Cerebellar cortex (tissue), 1 donor: Measurements from ENCODE around the gene RGS5.

Experiments
- DNase-seq: peaks from one replicate; pipeline ENCODE4 v3.0.0-alpha.2; 2015; ENCODE audit warnings: low spot score

The RGS5 gene

DNA sequence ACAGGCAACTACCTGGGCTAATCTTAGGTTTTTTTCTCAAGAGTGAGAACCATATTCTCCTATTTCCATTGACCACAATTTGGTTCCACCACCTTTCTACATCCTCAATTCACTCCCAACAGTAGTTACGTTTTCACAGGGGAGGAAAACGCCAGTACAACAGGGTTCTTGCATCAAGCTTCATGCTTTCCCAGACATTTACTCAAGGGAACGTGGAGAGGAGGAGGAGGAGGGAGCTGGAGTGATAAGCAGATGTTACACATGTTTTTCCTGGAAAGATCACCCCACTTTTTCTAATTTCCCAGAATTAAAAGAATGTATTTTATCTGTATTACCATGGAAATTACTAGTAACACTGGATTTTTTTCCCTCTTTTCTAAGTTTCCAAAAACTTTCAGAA, 58.3 kb downstream of the RGS5 start:
- no peak for DNase-seq

DNA sequence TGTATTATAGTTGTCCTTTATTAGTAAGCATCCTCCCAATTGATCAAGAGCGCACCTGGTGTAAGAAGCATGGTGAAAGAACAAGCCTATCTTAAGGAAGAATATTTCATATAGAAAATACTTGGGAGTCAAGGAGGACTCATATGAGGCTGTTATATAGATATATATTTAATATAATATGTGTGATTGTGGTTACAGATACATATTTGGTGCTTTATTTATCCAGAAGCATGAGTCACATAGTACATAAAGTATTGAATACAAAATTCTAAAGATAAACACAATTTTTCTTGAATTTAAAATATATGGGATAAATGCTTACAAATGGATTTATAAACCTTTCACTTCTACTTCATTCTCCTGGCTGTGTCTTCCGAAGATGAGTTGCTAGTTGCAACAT, 60.6 kb downstream of the RGS5 start:
- DNase-seq, result no peak

DNA sequence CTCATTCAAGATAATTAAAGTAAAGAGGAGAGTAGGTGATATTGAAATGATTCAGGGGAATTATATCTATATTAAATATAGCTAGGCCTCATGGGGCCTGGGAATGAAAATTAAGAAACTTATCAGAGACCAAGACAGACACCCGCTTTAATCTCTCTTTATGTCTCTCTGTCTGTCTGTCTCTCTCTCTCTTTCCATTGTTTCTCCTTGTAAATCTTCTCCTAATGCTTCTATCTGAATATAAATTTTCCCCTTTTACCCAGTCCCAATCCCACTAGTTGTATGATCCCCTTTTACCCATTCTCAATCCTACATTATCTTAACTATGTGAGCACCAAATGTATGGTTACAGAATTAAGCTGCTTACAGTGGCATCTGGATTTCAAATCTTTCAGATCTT, 61.2 kb downstream of the RGS5 start:
- no peak for DNase-seq

DNA sequence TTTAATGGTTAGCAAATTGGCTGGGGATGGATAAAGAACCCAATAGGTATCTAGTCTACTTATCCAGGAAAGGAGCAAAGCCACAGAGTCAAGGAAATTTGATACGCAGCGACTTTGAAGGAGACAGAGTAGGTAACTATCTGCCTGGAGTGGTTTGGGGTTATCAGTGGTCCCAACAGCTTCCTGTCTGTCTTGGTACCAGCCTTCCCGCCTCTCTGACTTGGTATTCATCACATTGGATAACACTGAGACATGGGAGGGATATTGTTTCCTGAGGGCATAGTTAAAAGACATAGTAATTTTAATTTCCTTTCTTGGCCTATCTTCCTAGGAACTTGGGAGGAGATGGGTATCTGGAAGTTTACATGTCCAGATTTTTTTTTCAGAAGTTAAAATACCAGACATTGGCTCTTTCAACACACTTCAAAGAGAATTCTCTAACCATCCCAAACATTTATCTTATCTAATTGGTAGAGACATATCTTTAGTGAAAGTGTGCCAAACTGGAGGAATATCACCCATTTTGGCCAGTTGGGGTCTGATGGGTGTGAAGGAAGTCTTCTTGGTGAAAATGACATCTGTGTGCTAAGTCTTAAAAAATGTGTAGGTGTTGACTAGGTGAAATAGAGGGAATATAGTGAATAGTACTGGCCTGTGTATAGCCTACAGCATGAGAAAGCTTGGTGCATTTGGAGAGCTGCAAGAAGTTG, 65.0 kb downstream of the RGS5 start:
- no peak for DNase-seq

DNA sequence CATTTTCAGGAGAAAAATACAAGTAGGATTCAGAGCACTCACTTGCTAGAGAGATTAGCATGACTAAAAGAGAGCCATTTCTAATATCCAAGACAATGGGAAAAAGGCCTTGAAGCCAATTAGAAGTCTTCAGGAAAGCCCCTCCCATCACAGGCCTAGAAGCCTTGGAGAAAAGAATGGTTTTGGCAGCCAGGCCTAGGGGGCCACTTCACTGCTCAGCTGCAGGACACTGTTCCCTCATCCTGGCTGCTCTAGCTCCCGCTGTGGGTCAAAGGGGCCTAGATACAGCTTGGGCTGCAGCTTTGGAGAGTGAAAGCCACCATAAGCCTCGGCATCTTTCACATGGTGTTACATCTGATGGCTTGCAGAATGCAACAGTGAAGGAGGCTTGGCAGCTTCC, 70.7 kb downstream of the RGS5 start:
- DNase-seq, result no peak

DNA sequence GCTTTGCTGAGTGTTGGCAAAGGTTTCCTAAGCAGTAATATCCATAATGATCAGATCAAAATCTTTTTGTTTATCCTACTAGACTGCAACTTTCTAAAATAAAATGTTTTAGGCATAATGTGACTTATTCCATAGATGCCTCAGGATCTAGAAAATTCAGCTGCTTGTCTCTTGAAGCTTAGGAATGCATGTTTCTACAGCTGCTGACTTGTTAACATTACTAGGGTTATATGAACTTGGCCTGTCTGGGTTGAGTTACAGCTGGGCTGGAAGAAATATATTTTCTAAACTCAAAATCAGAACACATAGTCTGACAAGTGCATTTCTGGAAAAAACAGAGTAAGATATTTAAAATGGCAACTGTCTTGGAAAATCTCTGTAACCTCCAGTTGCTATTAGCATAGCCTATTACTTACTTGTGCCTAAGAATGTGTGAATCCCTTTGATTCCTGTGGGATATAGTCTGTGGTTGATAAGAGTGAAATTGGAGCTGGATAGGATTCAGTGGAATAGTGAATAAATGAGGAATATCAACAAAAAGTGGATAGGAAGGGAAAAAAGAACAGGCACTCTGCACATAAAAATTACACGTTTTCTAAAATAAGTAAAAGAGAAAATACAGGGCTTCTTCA, 72.4 kb downstream of the RGS5 start:
- DNase-seq, result no peak

DNA sequence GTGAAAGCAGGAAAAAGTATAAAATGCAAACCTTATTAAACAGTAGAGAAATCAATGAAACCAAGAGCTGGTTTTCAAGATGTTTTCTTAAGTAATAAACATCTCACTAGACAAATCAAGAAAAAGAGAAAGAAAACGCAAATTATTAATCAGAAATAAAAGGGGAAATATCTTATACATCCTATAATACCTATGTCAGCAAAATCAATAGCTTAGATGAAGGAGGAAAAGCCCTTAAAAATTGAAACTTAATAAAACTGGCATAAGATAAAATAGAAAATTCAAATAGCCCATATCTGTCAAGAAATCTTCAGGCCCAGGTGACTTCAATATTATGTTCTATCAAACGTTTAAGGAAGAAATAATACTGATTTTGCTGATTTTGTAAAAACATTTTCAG, 74.4 kb downstream of the RGS5 start:
- no peak for DNase-seq

DNA sequence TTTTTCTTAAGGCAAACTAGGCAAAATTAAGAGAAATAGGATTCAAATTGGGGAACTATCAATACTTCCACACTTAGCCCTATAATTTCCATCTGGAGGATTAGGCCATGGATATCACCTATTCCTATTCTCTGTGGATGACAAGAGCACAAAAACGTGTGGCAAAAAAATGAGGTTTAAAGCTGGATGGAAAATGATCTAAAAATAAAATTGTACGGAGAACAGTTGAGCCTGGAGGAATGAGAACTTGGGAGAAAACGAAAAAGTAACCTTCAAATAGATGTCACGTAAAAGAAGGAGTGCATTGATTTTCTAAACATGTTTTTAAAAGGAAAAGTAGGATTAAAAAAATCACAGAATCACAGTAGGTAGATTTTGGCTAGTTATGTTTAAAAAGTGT, 77.9 kb downstream of the RGS5 start:
- DNase-seq, result no peak

DNA sequence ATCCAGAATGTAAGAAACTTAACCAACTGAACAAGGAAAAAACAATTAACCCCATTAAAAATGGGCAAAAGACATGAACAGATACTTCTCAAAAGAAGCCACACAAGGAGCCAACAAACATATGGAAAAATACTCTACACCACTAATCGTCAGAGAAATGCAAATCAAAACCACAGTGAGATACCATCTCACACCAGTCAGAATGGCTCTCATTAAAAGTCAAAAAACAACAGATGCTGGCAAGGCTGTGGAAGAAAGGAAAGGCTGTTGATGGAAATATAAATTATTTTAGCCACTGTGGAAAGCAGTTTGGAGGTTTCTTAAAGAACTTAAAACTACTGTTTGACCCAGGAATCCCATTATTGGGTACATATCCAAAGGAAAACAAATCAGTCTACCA, 82.3 kb downstream of the RGS5 start:
- DNase-seq, result no peak

DNA sequence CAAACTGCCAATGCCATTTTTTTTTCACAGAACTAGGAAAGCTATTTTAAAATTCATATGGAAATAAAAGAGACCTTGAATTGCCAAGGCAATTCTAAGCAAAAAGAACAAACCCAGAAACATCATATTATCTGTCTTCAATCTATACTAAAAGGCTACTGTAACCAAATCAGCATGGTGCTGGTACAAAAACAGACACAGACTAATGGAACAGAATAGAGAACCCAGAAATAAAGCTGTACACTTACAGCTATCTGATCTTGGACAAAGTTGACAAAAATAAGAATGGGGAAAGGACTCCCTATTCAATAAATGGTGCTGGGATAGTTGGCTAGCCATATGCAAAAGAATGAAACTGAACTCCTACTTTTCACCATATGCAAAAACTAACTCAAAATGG, 83.0 kb downstream of the RGS5 start:
- no peak for DNase-seq

DNA sequence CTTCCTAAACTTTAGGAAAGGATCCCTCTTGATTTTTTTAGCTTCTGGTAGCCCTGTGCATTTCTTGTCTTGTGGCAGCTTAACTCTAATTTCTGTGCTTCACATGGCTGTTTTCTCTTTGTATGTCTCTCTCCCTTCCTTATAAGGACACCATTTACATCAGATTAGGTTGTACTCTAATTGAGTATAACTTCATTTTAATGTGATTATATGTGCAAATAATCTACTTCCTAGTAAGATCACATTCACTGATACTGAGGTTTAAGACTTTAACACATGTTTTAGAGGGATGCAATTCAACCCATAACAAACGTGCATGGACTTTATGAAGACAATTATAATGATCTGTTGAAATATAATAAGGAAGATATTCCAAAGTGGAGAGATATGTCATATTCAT, 86.8 kb downstream of the RGS5 start:
- DNase-seq, result no peak

DNA sequence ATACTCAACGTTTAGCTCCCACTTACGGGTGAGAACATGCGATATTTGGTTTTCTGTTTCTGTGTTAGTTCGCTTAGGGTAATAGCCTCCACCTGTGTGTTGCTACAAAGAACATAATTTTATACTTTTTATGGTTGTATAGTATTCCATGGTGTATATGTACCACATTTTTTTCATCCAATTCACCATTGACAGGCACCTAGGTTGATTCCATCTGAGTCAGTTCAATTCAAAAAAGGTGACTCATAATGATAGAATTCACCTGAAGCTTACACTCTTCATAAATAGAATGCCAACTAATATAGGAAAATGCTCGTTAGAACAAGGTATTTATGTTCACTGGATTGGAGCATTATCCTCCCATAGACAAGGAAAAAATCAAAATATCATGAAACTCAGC, 95.1 kb downstream of the RGS5 start:
- no peak for DNase-seq

DNA sequence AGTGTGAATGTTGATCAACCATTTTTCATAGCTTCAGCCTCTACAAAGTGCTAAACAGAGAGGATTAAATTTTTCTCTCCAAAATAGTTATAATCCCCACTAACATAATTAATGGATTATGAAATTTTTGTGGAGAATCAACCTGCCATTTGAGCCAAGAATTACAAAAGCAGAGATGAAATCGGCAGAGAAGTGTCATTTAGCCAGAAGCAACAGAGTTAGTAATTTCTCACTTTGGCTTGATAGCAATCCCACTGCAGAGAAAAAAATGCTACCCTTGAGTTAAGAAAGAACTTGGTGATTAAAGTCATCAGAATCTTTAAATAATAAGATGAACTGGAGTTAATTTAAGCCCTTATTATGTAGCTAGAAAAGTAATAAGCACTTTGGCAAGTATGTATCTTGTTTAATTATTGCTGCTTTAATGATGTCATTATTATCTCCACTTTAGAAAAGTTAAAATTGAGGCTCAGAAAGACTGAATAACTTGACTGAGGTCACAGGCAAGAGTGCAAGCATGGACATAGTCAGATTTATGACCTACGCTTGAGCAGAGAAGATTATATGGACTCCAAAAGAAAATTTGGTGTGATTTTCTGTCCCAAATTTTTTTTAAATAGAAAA, 96.2 kb downstream of the RGS5 start:
- DNase-seq, result no peak

DNA sequence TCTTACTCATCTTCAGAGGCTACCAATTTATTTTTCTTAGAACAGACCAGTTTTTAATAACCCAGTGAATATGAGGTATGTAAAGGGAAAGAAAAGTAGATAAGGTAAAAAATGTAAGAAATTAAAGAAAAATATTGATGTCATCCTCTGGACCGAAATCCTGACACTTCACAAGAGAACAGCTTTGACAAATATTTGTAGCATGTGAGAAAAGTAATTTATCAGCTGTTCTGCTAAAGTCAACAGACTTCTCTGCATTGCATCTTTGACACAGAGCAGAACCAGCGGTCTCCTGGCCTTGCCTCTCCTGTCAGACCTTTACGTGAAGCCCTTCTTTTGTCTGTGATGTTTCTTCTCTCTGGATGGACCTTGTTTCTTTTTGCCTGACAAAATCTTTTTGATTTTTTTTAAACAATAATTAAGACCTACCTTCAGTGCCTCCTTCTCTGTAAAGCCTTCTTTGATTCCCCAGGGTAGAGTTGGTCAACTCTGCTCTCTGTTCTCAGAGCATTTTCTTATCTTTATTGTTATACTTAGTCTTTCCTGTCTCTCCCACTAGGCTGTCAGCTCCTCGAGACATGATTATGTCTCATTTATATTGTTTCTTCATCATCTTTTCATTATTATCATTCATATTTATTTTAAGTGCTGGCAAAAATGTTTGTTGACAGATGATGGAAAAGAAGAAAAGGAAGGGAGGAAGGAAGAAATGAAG, 98.2 kb downstream of the RGS5 start:
- no peak for DNase-seq

DNA sequence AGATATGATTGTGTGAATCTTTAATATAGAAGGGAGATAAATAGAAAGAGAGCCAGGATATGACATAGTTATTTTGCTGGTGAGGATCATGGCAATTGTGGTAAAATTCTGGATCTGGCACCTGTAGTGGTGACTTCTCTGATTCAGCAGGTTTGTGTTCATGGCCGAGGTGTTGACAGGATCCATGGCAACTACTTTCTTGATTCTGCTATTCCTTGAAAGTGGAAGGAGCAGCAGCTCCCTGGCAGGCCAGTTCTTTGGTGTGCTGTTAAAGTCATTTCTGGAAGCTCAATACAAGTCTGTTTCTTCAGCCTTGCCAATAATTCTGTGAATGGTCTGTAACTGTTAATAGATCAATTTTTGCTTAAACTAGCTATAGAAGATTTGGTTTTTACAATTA, 100.1 kb downstream of the RGS5 start:
- DNase-seq, result no peak

DNA sequence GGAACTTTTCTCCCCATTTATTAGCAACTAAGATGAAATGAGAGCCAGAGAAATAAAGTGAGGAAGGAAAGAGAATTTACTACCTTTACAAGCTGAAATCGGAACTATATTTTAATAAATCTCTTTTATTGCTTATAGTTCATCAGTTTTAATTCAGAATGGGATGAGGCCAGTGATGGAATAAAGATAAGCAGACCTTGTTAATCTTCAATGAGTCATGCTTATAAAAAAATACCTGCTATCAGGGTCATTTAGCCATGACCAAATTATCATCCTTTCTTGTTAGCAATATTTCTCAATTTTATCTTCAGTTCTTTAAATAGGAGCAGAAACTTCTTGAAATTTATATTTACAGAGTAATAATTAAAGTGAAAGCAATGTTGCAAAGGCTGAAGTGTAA, 107.5 kb downstream of the RGS5 start:
- DNase-seq, result no peak

DNA sequence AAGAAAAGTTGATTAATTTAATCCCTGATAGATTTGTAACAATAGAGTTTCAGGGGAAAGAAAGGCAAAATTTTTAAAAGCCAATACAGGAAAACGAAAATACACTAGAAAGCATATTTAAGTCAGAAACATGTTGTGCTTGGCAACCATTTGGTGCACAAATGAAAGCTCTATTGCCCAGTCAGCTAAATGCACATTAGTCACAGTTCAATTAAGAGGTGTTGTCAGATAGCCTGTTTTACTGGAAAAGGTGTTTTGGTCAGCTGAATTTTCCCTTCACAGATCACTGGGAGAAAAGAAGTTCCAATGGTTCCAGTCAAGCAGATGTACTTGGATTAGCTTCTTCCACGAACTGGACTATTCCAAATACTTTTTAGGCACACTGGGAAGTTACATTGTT, 108.1 kb downstream of the RGS5 start:
- DNase-seq, result peak; percentile 6

DNA sequence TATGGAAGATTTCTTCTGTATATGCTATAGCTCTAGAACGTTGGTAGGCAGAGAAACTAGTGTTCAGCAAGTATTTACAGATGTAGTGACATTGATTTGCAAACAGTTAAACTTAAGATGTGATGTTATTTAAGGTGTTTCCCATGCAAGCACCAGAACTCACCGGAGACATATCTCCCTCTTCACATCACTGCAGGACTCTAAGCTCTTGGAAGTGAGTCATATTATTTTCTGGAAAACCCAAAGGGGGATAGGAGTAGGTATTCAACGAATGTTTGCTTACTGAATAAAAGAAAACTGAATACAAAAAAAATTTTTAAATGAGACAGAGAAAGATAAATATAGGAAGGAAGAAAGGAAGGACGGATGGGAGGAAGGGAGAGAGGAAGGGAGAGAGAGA, 108.5 kb downstream of the RGS5 start:
- no peak for DNase-seq

DNA sequence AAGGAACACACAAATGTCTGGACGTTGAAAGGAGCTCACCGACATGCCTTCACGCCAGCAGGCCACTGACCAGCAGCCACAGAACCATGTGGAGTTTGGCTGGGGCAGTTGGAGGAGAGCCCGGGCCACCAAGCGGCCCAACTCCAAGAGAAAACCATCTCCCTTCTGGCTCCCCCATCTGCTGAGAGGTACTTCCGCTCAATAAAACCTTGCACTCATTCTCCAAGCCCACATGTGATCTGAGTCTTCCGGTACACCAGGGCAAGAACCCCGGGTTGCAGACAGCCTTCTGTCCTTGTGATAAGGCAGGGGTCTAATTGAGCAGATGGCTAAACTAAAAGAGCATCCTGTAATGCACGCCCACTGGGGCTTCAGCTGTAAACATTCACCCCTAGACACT, 109.1 kb downstream of the RGS5 start:
- no peak for DNase-seq

DNA sequence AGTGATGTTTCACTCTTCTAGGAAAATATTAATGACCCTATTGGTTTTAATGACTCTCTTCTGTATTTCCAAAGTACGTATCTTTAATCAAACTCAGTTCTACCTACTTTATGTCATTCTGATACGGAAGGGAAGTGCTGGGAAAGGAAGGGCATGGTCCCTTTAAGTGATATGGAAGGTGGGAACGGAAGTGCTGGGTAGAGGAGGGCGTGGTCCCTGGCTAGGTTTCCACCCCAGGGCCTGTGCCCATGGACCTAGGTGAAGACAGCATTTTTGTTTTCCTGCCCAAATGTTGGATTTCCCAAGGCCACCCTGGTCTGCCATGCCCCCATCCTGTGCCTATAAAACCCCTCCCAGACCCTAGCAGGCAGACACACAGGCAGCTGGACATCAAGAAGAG, 109.5 kb downstream of the RGS5 start:
- no peak for DNase-seq
